A549 (cell line): ENCODE measurements around the gene CETN1.

Source experiments
- BHLHE40 ChIP-seq: IDR thresholded peaks from 2 replicates; pipeline ENCODE4 v1.6.1; 2012; ENCODE audit warnings: low read depth, low read length, inconsistent platforms
- CTCF ChIP-seq: fragments of >200 bp; sonication (Bioruptor Twin); formaldehyde crosslinking; IDR thresholded peaks from 3 replicates; pipeline ENCODE4 v1.5.1; 2016
- POLR2A ChIP-seq: IDR thresholded peaks from 2 replicates; pipeline ENCODE4 v1.6.1; 2012; ENCODE audit warnings: mild to moderate bottlenecking, low read length

DNA sequence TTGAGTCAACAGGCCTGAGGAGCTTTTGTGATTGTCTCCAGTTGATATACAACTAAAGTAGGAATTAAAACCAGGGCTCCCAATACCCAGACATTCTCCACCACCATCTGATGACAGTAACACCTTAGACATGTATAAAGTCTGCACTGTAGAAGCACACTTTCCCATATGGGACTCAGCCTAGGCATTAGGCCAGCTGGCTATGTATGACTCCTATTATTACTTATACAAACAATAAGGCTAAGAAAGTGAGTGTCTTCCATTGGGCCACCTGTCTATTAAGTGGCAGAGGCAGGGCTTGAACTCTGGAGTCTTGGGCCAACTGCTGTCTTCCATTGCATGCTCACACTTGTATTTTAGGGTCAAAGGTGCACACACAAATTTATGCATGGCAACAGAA lies 47.5 kb upstream of the CETN1 start:
- TF ChIP-seq POLR2A (no peak), BHLHE40 (no peak), CTCF (no peak)
